ENCODE results near the gene BIN1.

The BIN1 gene

DNA sequence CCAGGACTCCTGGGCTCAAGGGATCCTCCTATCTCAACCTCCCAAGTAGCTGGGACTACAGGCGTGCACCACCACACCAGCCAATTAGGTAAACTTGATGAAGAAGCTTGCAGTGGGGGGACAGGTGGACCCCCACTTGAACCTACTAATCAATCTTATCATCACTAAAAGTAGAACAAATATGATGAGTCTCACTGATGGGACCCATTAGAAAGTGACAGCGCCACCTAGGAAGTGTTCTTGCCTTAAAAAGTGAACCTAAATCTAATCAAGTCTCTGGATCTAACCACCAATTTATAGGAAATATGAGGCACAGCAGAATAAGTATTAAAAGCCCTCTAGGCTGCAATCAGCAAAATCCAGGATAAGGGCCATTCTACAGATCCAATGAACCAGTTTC, 79.2 kb downstream of the BIN1 start:
- DNase-seq (ENCODE audit: low read depth, low spot score): no peak

DNA sequence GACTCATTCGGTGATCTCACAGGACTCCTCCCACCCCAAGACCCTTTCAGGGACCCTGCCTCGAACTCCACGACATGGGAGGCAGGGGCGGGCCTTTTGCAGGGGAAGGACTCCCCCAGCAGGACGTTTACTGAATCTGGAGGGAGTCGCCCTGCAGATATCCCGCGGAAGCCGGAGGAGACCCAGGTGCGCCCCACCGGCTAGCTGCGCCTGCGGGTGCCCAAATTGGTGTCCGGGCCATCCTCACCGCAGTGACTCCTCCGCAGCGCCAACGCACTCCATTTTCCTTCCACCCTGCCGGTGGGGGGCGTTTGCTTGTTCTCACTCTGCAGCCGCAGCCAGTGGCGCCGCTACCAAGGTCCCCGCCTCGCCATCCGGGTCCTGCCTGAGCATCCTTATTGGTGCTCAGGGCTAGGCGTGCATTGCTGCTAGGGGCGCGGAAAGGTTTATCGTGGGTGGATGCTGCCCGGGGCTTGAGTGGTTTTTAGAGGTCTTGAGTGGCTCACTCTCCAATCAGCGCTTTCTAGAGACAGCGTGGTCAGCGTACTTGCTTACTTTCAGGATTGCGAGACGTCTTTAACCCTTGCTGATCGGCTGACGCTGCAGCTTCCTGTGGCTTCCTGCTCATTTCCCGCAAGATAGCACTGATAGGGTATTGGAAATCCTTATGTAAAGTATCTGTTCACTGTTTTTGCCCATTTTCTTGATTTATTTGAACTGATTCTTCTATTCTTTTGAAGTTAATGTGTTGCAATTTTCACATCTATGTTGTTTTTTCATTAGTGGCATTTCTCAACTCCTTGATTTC, 81.4 kb downstream of the BIN1 start:
- peak; percentile 38 for DNase-seq (ENCODE audit: low read depth, low spot score)

DNA sequence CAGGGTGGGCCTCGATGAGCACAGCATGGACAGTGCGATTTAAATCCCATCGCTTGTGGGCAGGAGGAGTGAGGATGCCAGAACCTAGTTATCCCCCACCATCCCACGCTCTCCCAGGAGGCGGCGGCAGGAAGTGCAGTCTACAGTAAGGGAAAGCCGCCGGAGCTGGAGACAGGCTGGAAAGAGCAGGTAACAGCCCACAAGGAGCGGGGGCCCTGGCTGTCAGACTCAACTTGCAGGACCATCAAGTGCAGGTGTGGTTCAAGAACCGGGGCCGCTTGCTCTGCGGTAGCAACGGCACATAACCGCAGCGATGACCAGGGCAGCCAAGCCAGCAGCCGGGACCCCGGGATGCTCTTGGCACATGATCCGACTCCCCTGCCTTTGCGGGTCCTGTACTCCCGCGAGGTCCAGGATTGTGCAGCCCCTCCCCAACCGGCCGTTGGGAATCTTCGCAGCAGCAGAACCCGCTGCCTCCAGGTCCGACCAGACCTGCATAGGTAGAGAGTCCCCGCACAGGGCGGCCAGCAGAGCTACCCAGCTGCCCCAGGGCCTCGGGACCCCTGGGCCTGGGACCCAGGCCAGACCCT, 82.1 kb downstream of the BIN1 start:
- peak; percentile 48 for DNase-seq (ENCODE audit: low read depth, low spot score)

DNA sequence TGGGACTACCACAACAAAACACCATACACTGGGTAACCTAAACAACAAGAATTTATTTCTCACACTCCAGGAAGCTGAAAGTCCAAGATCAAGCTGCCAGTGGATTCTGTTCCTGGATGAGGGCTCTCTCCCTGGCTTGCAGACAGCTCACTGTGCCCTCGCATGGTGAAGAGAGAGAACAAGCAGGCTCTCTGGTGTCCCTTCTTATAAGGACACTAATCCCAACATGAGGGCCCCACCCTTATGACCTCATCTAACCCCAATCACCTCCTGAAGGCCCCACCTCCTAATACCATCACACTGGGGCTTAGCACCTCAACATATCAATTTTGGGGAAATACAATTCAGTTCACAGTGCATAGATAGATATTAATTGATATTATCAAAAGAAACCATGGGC, 83.5 kb downstream of the BIN1 start:
- no peak for DNase-seq (ENCODE audit: low read depth, low spot score)

DNA sequence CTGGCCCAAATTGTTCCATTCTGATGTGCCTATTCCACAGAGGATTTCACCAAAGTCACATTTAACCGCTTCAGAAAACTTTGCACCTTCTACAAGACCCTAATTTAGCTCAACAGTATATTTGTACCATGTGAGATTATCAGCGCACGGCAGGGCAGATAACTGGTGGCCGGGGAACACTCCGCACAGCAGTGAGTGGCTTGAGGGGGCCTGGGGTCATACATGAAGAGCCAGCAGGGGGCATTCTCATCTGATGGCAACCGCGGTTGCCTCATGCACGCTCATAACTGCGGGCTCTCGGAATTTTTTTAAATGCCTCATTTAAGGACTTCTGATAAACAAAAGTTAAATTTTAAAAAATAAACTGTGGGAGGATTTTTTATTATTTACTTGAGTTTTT, 84.1 kb downstream of the BIN1 start:
- no peak for DNase-seq (ENCODE audit: low read depth, low spot score)

DNA sequence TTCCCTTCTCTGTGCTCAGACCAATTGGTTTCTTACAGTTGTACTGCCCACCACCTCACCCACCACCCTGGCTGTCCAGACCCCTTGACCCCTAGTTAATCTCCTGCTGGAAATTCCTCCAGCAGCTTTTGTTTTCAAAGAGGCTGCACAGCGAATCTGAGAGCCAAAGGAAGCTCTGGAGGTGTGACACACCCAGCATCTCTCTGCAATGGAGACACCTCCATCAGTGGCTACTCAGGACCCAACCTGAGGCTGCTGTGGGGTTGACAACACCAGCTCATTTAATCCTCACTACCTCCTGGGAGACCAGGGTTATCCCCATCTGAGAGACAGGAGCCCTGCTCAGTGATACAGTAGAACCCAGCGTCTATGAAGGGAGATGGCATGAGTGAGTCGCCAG, 86.4 kb downstream of the BIN1 start:
- DNase-seq (ENCODE audit: low read depth, low spot score): no peak

DNA sequence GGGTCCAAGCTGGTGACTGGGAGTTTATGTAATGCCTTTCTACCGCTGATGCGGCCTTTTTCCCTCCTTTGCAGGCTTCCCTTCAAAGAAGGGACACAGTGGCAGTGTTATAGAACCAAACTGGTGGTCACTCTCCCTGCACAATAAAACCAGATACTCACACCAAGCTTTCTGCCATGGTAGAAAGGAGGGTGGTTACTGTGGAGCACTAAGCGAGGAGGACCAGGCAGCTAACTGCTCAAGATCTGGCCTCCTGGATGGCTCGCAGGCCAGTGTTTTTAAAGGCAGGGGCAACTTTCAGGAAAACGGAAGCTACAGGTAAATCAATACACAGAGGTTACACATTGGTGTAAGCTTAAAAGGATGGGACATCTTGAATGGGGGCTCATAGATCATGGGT, 89.4 kb downstream of the BIN1 start:
- DNase-seq (ENCODE audit: low read depth, low spot score): no peak

DNA sequence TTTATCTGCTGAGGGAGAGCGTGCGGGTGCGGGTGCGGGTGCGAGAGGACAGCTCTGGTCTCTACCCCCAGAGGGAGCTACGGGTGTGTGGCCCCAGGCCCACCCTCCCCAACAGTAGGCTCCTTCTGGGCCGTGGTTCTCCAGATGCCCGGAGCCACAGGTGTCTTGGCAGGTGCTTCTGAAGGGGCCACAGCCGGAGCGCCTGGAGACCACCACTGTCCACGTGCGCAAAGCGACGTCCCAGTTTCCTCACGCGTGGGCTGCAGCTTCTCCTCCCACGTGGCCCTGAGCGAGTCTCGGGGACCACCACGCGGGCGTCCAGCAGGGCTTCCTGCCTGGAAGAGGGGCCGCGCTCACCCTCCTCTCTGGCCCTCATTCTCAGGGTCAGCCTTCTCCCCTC, 90.6 kb downstream of the BIN1 start:
- DNase-seq (ENCODE audit: low read depth, low spot score): no peak

DNA sequence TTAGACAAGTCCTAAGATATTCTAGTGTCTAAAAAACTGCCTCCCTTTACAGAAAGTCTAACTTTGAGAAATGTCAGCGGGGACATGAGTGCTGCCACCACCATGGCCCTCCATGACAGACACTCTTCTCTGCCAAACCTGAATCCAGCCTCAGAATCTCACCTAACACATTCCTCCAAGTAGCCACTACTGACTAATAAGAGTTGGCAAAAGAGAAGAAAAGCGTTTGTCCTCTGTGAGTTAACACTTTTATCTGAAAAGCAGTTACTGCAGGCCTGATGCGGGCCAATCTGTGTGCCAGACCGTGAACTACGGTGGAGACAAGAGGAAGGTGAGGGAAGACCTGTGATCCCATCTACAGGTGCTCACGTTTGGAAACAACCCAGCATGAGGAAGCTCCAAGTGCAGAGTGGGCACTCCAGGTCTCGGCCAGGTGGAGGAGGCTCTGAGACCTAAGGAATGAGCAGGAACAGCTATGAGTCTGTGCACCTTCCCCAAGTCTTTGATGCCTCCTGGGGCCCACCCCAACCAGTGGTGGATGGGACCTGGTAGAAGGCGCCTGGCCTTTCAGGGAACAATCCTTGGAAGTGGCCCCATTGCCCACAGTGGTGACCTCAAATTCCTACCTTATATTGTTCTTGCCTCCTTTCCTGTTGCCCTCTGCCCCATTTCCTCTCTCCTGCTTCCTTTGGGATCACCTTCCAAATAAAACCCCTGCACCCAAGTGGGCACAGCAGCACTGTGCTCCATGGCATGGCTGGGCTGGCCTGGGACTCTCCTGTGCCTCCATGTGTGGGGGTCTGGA, 91.6 kb downstream of the BIN1 start:
- no peak for DNase-seq (ENCODE audit: low read depth, low spot score)

DNA sequence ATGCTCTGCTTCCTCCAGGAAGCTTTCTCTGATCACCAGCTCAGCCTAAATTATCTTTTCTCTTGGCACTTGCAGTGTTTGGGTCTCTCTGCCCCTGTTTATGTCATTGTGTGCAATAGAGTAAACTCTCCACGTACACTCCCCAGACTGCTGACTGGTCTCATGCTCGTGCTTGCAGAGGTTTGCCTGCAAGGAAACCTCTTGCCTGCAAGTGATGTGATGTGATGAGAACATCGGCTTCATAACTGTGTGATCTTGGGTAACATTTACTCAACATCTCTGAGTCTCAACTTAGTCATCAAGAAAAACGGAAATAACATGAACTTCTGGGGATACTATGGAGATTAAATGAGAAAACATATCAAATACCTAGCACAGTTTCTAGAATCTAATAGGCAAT, 92.3 kb downstream of the BIN1 start:
- DNase-seq (ENCODE audit: low read depth, low spot score): no peak

DNA sequence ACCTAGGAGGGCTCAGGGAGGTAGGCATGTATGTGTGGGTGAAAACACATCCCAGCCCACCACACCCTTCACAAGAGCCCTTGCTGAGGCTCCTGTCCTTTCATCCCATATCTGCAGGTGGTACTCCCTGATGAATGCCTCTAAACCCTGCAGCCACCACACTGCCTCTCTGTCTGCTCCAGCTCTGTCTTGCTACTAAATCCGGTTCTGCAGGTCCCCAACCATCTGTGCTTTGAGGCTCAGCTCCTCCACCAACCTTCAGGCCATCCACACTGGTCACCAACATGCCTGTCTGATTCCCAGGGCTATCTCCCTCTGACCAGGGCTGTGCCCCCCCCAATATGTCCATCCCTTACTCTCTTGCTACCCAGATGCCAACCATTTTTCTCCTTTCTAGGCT, 92.7 kb downstream of the BIN1 start:
- DNase-seq (ENCODE audit: low read depth, low spot score): no peak

DNA sequence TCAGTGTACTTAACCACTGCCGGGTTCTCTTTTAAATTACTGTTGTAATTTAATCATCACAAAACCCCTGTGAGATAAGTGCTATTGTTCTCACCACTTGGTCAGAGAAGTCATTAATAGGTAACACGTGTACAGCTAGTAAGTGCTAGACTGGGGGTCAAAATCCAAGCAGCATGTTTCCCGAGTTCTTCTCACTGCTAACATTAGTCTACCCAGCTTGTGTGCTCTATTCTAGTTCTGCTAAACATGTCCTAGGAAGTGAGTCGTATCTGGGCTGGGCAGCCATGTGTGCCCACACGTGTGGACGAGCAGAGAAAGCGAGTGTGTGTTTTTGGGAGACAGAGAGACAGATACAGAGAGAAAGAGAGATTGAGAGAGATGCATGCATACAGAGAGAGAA, 94.1 kb downstream of the BIN1 start:
- DNase-seq (ENCODE audit: low read depth, low spot score): no peak

DNA sequence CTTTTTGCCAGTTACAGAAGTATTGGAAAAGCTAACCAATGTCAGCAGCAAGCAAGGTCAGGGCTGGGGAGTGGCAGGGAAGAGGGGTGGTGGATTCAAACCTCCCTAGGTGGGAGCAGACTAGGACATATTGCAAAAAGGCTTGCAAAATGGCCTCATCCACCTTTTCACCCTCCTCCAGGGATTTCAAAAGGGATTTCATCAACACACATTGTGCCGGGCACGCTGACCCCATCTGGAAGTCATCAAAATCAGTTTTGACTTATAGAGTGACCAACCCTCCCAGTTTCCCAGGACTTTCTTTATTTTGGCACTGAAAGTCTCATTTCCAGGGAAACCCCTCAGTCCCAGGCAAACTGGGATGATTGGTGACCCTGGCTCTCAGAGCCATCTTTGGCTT, 94.7 kb downstream of the BIN1 start:
- DNase-seq (ENCODE audit: low read depth, low spot score): no peak

DNA sequence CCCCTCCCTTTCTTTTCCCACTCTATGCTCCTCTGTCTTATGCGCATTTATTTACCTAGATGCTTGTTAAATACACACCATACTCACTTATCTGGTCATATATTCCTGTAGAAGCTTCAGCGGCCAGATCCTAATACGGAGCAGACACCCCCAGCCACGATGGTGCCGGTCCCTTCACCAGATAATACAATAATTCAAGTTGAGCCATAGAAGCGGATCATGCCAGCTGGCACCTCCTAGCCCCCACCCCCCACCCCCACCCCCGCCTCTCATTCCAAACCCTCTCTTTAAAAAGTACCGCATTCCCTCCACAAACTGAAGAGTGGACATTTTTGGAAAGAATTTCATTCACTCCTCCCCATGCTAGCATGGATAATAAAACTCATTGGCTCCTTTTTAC, 95.2 kb downstream of the BIN1 start:
- DNase-seq (ENCODE audit: low read depth, low spot score): no peak

DNA sequence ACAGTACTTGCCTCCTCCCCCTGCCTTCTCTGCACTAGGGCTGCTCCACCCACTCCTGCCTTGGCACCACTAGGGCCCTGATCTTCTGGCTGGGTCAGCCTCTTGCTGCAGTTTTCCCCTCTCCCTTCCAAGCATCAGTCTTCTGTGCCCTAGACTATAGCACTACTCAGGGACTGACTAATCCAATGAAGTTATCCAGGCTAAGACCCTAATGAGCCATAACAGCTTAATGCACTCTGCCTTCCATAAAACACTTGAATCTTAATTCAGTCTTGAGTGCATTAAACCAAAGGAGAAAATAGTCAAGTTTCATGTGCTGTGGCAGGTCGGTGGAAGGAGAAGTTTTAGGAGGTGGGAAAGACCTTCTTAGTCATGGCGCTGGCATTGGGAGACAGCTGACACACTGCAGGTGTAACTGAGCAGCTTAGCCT, 95.7 kb downstream of the BIN1 start:
- no peak for DNase-seq (ENCODE audit: low read depth, low spot score)

DNA sequence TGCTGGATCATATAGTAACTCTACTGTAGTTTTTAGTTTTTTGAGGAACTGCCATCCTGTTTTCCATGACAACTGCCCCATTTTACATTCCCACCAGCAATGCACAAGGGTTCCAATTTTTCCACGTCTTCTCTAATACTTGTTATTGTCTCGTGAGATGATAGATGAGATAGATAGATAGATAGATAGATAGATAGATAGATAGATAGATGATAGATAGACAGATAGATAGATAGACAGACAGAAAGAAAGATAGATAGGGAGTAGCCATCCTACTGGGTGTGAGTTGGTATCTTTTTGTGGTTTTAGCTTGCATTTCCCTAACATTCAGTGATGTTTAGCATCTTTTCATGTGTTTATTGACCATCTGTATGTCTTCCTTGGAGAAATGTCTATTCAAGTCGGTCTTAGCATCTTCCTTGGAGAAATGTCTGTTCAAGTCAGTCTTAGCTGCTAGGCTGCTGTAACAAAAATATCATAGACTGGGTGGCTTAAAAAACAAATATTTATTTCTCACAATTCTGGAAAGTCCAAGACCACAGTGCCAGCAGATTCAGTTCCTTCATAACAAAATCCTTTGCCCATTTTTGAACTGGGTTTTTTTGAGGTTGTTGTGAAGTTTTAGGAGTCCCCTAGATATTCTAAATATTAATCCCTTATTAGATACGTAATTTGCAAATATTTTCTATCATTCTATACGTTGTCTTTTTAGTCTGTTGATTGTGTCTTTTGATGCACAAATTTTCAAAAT, 98.5 kb downstream of the BIN1 start:
- DNase-seq (ENCODE audit: low read depth, low spot score): no peak

DNA sequence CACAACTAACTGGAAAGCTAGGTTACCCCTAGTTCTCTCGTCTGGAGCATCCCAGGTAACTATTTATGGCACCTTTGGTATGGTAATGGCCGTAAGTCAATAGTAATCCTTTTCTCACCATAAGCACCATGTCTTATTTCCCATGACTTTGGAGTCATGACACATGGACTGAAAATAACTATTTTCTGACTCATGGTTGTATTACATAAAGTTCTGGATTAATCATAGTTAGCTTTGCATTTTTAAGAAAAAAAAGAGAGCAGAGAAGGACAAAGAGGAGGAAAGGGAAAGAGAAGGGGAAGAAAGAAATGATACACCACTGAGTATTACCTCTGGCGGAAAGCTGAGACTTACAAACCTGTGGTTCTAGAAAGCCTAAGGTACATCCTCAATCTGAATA, 99.3 kb downstream of the BIN1 start:
- no peak for DNase-seq (ENCODE audit: low read depth, low spot score)

DNA sequence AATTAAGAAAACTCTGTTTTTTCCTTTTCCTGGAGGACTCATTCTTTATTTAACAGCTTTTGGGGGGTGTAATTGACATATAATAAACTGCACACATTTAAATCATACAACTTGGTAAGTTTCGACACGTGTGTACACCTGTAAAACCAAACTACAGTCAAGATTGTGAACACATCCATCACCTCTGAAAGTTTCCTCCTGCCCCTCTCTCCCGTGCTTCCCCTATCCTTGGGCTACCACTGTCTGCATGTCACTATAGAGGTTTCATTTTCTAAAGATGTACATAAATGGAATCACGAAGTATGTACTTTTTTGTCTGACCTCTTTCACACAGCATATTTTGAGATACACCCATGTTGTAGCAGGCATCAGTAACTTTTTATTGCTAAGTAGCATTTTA, 100.0 kb downstream of the BIN1 start:
- DNase-seq (ENCODE audit: low read depth, low spot score): no peak

DNA sequence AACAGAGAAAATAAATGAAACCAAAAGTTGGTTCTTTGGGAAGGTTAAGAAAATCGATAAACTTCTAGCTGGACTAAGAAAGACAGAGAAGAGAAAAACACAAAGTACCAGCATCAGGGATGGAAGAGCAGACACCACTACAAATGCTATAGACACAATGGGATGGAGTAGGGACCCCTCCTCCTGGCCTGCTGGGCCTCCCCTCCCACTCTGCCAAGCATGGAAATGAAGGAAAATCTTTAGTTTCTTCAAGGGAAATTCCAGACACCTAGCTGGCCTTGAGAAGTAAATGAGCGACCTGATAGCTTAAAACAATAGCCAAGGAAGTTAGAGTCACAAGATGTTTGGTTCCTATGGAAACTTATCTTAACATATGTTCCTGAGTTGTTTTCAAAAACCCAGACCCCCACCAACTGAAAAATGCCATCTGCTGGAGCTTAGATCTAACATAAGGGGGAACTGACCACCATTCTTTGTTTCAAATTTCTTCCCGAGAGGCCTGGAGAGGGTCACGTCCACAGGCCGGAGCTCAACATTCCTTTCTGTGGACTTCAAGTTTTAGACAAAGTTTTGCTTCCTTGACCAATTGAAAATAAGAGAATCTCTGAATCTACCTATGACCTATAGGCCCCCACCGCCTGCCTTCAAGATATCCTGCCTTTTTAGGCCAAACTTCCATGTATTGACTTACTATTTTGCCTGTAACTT, 101.9 kb downstream of the BIN1 start:
- DNase-seq (ENCODE audit: low read depth, low spot score): no peak

DNA sequence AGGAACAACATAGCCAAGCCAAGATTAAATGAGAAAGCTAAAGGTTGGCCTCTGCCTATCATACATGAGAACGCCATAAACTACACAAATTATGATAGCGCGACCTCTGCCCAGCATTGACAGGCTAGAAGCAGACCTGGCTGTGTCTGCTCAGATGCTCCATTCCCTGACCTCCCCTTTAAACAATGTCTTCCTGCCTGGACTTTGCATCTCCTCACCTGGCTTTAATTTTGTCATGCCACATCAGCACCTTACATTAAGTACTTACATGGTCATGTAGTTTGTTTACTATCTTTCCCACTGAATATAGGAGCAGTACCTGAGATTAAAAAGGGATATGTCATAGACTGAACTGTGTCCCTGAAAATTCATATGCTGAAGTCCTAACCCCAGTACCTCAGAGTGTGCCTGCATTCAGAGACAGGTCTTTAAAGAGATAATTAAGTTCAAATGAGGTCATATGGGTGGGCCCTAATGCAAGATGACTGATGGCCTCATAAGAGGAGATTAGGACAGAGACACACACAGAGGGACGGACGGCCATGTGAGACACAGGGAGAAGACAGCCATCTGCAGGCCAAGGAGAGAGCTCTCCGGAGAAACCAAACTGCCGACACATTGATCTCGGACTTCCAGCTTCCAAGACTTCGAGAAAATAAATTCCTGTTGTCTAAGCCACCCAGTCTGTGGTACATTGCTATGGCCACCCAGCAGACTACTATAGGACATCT, 103.7 kb downstream of the BIN1 start:
- DNase-seq (ENCODE audit: low read depth, low spot score): no peak

DNA sequence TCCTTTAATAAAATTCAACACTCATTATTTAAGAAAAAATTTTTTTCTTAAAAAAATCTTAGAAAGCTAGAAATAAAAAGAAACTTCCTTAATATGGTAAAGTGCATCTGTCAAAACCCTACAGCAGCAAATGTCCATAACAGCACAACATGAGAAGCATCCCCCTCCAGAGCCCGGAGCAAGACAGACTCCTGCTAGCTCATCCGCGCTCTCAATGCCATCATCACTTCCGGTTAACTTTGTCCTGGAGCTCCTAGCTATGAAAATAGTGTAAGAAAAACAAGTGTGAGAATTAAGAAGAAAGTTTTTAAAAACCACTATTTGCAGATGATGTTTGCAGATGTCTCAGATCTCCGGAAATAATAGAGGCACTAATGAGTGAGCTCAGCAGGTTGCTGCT, 105.2 kb downstream of the BIN1 start:
- DNase-seq (ENCODE audit: low read depth, low spot score): no peak

Measured in iPS DF 19.7 (cell line).